ENCODE results near the gene PI4KA. TPM values are rescaled to one million over a fixed set of nuclear protein-coding genes. Genes with fewer than 3 reads are reported as not detected.

PI4KA gene
- total and polyA plus RNA-seq, 4 donors, result 19.4 to 47.5 (median 36.3) TPM

GRCh38 chr22:20725987-20726558 lies 132.5 kb downstream of the PI4KA start:
- peaks cover 17 to 51% (median 30%) of the 10 kb centered on the region in 4 donors for H3K36me3 ChIP-seq (ENCODE audit: control insufficient read depth in 4 of 4, insufficient read depth in 3 of 4, low read depth in 1 of 4, low read length in 3 of 4)
- no peak for DNase-seq (ENCODE audit: low spot score)
- no peak overlapping the region for H3K4me3 ChIP-seq (ENCODE audit: low read depth in 1 of 3, low read length in 3 of 3)
- H3K27ac ChIP-seq (ENCODE audit: low read depth in 1 of 2, low read length in 2 of 2), result no peak overlapping the region
- H3K9me3 ChIP-seq (ENCODE audit: control insufficient read depth in 4 of 4, low read length in 3 of 4), result no peaks in the 10 kb centered on the region
- no peaks in the 10 kb centered on the region for H3K27me3 ChIP-seq (ENCODE audit: control insufficient read depth in 4 of 4, insufficient read depth in 4 of 4, low read length in 3 of 4)
- H3K4me1 ChIP-seq (ENCODE audit: control insufficient read depth in 4 of 4, insufficient read depth in 4 of 4, low read length in 3 of 4), result peaks cover 0 to 5% (median 0%) of the 10 kb centered on the region in 4 donors
- no peak overlapping the region for H3K9ac ChIP-seq (ENCODE audit: low read depth in 1 of 2, low read length in 2 of 2)
- 78% methylated on average over 11 of the region's 11 CpGs for WGBS
- TF ChIP-seq MAX (IDR thresholded peaks at IDR 0.05) (no peak), GABPA (IDR thresholded peaks at IDR 0.05 in 1 of 2, conservative IDR thresholded peaks at IDR 0.05 in 1 of 2) (no peak), CTCF (IDR thresholded peaks at IDR 0.05; ENCODE audit: low read depth, low read length, missing input control) (no peak), RXRA (IDR thresholded peaks at IDR 0.05) (no peak), JUND (IDR thresholded peaks at IDR 0.05) (no peak), YY1 (IDR thresholded peaks at IDR 0.05) (no peak), TAF1 (conservative IDR thresholded peaks at IDR 0.05) (no peak), HNF4A (conservative IDR thresholded peaks at IDR 0.05) (no peak), ZBTB33 (IDR thresholded peaks at IDR 0.05) (no peak), RAD21 (IDR thresholded peaks at IDR 0.05) (no peak), ATF3 (IDR thresholded peaks at IDR 0.05) (no peak), FOXA2 (IDR thresholded peaks at IDR 0.05) (no peak), HNF4G (IDR thresholded peaks at IDR 0.05) (no peak), NR2F2 (IDR thresholded peaks at IDR 0.05) (no peak)

- Histone ChIP-seq H3K27ac (ENCODE audit: low read depth in 1 of 2, low read length in 2 of 2) (no peak overlapping the region), H3K4me1 (ENCODE audit: control insufficient read depth in 4 of 4, insufficient read depth in 4 of 4, low read length in 3 of 4) (peaks cover 0 to 5% (median 0%) of the 10 kb centered on the region in 4 donors), H3K9ac (ENCODE audit: low read depth in 1 of 2, low read length in 2 of 2) (no peak overlapping the region), H3K9me3 (ENCODE audit: control insufficient read depth in 4 of 4, low read length in 3 of 4) (no peaks in the 10 kb centered on the region), H3K36me3 (ENCODE audit: control insufficient read depth in 4 of 4, insufficient read depth in 3 of 4, low read depth in 1 of 4, low read length in 3 of 4) (peaks cover 17 to 52% (median 31%) of the 10 kb centered on the region in 4 donors), H3K4me3 (ENCODE audit: low read depth in 1 of 3, low read length in 3 of 3) (no peak overlapping the region), H3K27me3 (ENCODE audit: control insufficient read depth in 4 of 4, insufficient read depth in 4 of 4, low read length in 3 of 4) (no peaks in the 10 kb centered on the region)
- DNase-seq (ENCODE audit: low spot score), result no peak
- 94% methylated on average over 9 of the region's 9 CpGs for WGBS
- TF ChIP-seq YY1 (IDR thresholded peaks at IDR 0.05) (no peak), REST (IDR thresholded peaks at IDR 0.05) (no peak), FOXA2 (IDR thresholded peaks at IDR 0.05) (no peak), TAF1 (conservative IDR thresholded peaks at IDR 0.05) (no peak), NR2F2 (IDR thresholded peaks at IDR 0.05) (no peak), EGR1 (IDR thresholded peaks at IDR 0.05; ENCODE audit: low read depth in 2 of 2) (no peak), ATF3 (IDR thresholded peaks at IDR 0.05) (no peak), JUND (IDR thresholded peaks at IDR 0.05) (no peak), GABPA (IDR thresholded peaks at IDR 0.05 in 1 of 2, conservative IDR thresholded peaks at IDR 0.05 in 1 of 2) (no peak), RAD21 (IDR thresholded peaks at IDR 0.05) (no peak), HNF4G (IDR thresholded peaks at IDR 0.05) (no peak), HNF4A (conservative IDR thresholded peaks at IDR 0.05) (no peak), FOXA1 (IDR thresholded peaks at IDR 0.05) (no peak), MAX (IDR thresholded peaks at IDR 0.05) (no peak), CTCF (IDR thresholded peaks at IDR 0.05; ENCODE audit: low read depth, low read length, missing input control) (no peak)
Measured at GRCh38 chr22:20724676-20725454, 133.7 kb downstream of the PI4KA start.

Data from liver (tissue), 9 donors.